Measurements from ENCODE around the gene MPDU1.

DNA sequence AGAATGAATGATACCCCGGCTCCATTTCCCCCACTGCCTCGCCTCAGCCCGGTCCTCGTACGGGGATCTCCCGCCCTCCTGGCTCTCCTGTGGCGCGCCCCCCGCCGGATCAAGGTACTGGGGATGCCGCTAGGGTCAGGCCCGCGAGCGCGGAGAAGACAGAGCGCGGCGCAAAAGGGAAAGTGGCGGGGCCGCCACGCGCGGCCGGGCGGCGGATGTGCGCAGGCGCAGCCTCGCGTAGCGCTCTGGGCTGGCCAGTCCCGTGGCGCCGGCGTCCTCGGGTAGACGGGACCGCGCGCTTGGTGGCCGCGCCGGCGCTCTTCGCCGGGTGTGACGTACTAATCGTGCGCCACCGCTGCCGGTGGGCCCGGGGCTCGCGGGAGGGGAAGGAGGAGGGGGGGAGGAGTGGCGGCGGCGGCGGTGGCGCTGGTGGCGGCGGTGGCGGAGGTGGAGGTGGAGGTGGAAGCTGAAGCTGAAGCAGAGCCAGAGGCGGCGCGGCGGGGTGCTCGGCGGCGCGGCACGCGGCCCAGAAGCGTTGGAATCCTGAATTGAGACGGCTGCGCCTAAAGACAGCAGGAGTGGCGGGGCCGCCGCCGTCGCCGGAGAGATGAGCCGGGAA, 22.0 kb upstream of the MPDU1 start, which contains the start of gene SENP3:
- no peak for TF ChIP-seq RAD21 (IDR thresholded peaks at IDR 0.05; ENCODE audit: low read depth)
- no peak for TF ChIP-seq ZNF274 (IDR thresholded peaks at IDR 0.05; ENCODE audit: low read depth, low read length)
- TF ChIP-seq, protein P1, sequence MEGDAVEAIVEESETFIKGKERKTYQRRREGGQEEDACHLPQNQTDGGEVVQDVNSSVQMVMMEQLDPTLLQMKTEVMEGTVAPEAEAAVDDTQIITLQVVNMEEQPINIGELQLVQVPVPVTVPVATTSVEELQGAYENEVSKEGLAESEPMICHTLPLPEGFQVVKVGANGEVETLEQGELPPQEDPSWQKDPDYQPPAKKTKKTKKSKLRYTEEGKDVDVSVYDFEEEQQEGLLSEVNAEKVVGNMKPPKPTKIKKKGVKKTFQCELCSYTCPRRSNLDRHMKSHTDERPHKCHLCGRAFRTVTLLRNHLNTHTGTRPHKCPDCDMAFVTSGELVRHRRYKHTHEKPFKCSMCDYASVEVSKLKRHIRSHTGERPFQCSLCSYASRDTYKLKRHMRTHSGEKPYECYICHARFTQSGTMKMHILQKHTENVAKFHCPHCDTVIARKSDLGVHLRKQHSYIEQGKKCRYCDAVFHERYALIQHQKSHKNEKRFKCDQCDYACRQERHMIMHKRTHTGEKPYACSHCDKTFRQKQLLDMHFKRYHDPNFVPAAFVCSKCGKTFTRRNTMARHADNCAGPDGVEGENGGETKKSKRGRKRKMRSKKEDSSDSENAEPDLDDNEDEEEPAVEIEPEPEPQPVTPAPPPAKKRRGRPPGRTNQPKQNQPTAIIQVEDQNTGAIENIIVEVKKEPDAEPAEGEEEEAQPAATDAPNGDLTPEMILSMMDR (IDR thresholded peaks at IDR 0.05 in 2 of 3, conservative IDR thresholded peaks at IDR 0.05 in 1 of 3; ENCODE audit: borderline replicate concordance in 1 of 3, insufficient read depth in 1 of 3, low read depth in 2 of 3, low read length in 2 of 3), result no peak
- no peak for TF ChIP-seq JUND (IDR thresholded peaks at IDR 0.05)
- no peak for TF ChIP-seq CEBPB (IDR thresholded peaks at IDR 0.05; ENCODE audit: low read depth)
- no peak for TF ChIP-seq SP1 (IDR thresholded peaks at IDR 0.05; ENCODE audit: low read depth)
- TF ChIP-seq, protein P2, sequence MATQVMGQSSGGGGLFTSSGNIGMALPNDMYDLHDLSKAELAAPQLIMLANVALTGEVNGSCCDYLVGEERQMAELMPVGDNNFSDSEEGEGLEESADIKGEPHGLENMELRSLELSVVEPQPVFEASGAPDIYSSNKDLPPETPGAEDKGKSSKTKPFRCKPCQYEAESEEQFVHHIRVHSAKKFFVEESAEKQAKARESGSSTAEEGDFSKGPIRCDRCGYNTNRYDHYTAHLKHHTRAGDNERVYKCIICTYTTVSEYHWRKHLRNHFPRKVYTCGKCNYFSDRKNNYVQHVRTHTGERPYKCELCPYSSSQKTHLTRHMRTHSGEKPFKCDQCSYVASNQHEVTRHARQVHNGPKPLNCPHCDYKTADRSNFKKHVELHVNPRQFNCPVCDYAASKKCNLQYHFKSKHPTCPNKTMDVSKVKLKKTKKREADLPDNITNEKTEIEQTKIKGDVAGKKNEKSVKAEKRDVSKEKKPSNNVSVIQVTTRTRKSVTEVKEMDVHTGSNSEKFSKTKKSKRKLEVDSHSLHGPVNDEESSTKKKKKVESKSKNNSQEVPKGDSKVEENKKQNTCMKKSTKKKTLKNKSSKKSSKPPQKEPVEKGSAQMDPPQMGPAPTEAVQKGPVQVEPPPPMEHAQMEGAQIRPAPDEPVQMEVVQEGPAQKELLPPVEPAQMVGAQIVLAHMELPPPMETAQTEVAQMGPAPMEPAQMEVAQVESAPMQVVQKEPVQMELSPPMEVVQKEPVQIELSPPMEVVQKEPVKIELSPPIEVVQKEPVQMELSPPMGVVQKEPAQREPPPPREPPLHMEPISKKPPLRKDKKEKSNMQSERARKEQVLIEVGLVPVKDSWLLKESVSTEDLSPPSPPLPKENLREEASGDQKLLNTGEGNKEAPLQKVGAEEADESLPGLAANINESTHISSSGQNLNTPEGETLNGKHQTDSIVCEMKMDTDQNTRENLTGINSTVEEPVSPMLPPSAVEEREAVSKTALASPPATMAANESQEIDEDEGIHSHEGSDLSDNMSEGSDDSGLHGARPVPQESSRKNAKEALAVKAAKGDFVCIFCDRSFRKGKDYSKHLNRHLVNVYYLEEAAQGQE (IDR thresholded peaks at IDR 0.05; ENCODE audit: low read depth), result no peak
- TF ChIP-seq SIN3A (IDR thresholded peaks at IDR 0.05; ENCODE audit: low read depth), result no peak
- TF ChIP-seq POLR2A (IDR thresholded peaks at IDR 0.05; ENCODE audit: borderline replicate concordance, extremely low read depth, insufficient read depth, insufficient read length), result no peak

Measured in HCT116 (cell line).